Stomach (tissue), 9 donors: ENCODE results near the gene CCM2L. TPM values are rescaled to one million over a fixed set of nuclear protein-coding genes. Genes with fewer than 3 reads are reported as not detected.
A peak's percentile ranks its signal among the peaks of the same experiment; 100 is the strongest.
"Not testable (repeated sequence)": the region's sequence is repeated elsewhere in the genome, so short reads cannot be mapped to it uniquely, and the experiment has no call there.

Experiments
- DNase-seq, 2 donors: peaks; one replicate each; pipeline versions ENCODE4 v3.0.0 to v3.0.0-alpha.2; 2013 to 2019
- H3K27ac ChIP-seq, 5 donors: fragments of 200-600 bp in 4 of 5; sonication (generic) in 4 of 5; one replicate each; pipeline ENCODE4 v1.5.1; 2013 to 2019; ENCODE audit warnings: mild to moderate bottlenecking in 1 of 5, moderate library complexity in 1 of 5
- H3K27me3 ChIP-seq, 3 donors: fragments of 200-600 bp; sonication (generic); one replicate each; pipeline ENCODE4 v1.5.1; 2017 to 2019; ENCODE audit warnings: mixed run types in 1 of 3
- H3K36me3 ChIP-seq, 4 donors: fragments of 200-600 bp; sonication (generic); 1 replicate in 3 of 4; 2 replicates in 1 of 4; pipeline ENCODE4 v1.5.1; 2016 to 2019
- H3K4me1 ChIP-seq, 4 donors: fragments of 200-600 bp; sonication (generic); one replicate each; pipeline ENCODE4 v1.5.1; 2016 to 2019
- H3K4me3 ChIP-seq, 4 donors: fragments of 200-600 bp; sonication (generic) in 3 of 4; one replicate each; pipeline ENCODE4 v1.5.1; 2016 to 2019; ENCODE audit warnings: mild to moderate bottlenecking in 1 of 4
- H3K9me3 ChIP-seq, 4 donors: fragments of 200-600 bp; sonication (generic); one replicate each; pipeline ENCODE4 v1.5.1; 2016 to 2019
- CTCF ChIP-seq, 7 experiments: fragments of 450-650 bp in 4 of 7; fragments of 200-600 bp in 3 of 7; sonication (generic) in 3 of 7; IDR thresholded peaks; one replicate each; pipeline ENCODE4 v1.5.1; 2016 to 2019; ENCODE audit warnings: antibody characterized with exemption in 7 of 7, control low read depth in 2 of 7, mild to moderate bottlenecking in 1 of 7
- EP300 ChIP-seq: sonication (generic); formaldehyde crosslinking; IDR thresholded peaks from one replicate; pipeline ENCODE4 v1.6.1; 2017; ENCODE audit warnings: antibody characterized with exemption
- POLR2A ChIP-seq, 4 donors: fragments of 450-650 bp; IDR thresholded peaks; one replicate each; pipeline ENCODE4 v1.6.1; 2016; ENCODE audit warnings: antibody characterized with exemption in 4 of 4, control low read depth in 2 of 4, mild to moderate bottlenecking in 1 of 4, moderate library complexity in 1 of 4
- POLR2AphosphoS5 ChIP-seq, 3 donors: sonication (generic); formaldehyde crosslinking; IDR thresholded peaks; one replicate each; pipeline ENCODE4 v1.6.1; 2016; ENCODE audit warnings: antibody characterized with exemption in 3 of 3
- WGBS, 5 donors: extraction: QIAGEN DNeasy Blood & Tissue Kit in 3 of 5; methylation state at CpG; one replicate each; pipeline versions ENCODE4 v1.1.5 to v1.1.7; 2013 to 2018; 5-methylcytosine and 5-hydroxymethylcytosine counted together
- intact Hi-C: fragments of 100-400 bp; cut with DNase I; formaldehyde crosslinking; loops from one replicate; pipeline ENCODE4 v1.15.1; 2023; ENCODE audit warnings: low total_unique reads
- polyA plus RNA-seq, 3 donors: library from polyadenylated mRNA; stranded (reverse); fragments of 200-250 nt; gene quantifications; one replicate each; pipeline ENCODE4 v1.2.3, GENCODE V29; 2013
- total RNA-seq, 5 donors: library from RNA; depleted of rRNA; stranded (reverse); fragments of >200 nt; gene quantifications; one replicate each; pipeline versions ENCODE4 v1.1.0 to v1.2.3, GENCODE V29; 2014 to 2016
- donor health status: healthy with polysubstance abuse.
- donor health status: Bipolar disorder and iron deficiency.
- donor health status: healthy.

CCM2L gene
- total and polyA plus RNA-seq, 8 donors: 0.45 to 4.4 (median 2.1) TPM; not detected in 2

DNA sequence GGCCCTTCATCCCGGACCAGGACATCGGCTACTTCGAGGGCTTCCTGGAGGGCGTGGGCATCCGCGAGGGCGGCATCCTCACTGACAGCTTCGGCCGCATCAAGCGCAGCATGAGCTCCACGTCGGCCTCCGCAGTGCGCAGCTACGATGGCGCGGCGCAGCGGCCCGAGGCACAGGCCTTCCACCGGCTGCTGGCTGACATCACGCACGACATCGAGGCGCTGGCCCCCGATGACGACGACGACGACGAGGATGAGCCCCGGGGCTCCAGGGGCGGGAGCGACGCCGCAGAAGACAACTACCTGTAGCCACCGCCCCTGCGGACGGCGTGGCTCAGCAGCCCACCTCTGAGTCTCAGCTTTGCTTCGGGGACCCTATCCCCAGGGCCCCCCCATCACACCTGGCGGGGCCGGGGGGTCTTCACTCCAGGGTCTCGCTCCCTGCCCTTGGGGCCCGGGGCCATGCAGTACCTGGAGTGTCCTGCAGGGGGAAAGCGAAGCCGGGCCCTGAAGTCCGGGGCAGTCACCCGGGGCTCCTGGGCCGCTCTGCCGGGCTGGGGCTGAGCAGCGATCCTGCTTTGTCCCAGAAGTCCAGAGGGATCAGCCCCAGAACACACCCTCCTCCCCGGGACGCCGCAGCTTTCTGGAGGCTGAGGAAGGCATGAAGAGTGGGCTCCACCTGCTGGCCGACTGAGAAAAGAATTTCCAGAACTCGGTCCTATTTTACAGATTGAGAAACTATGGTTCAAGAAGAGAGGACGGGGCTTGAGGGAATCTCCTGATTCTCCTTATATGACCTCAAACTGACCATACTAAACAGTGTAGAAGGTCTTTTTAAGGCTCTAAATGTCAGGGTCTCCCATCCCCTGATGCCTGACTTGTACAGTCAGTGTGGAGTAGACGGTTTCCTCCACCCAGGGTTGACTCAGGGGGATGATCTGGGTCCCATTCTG is 21.0 kb downstream of the CCM2L start:
- H3K4me3 ChIP-seq: peak overlapping the region; percentile 17 to 34 (median 29)
- H3K9me3 ChIP-seq: no peaks in the 10 kb centered on the region
- whole genome bisulfite sequencing, 5 donors: 12 to 21% (median 14%) methylated on average over 21 to 59 of the region's 59 CpGs
- H3K36me3 ChIP-seq: no peaks in the 10 kb centered on the region
- DNase-seq: peak; percentile 81 to 92
- peaks cover 0 to 50% (median 23%) of the 10 kb centered on the region in 3 donors for H3K27me3 ChIP-seq
- TF ChIP-seq CTCF (IDR thresholded peaks at IDR 0.05) (peak in 5 of 7 experiments; percentile 79 to 94 (median 91)), POLR2AphosphoS5 (IDR thresholded peaks at IDR 0.05) (peak in 1 of 3 donors; percentile 16), POLR2A (IDR thresholded peaks at IDR 0.05) (no peak)
- no peak overlapping the region for H3K27ac ChIP-seq
- peaks cover 4 to 18% (median 12%) of the 10 kb centered on the region in 4 donors for H3K4me1 ChIP-seq
- intact Hi-C loops: no loop called here

- Histone ChIP-seq H3K36me3 (no peaks in the 10 kb centered on the region), H3K27me3 (peaks cover 0 to 61% (median 28%) of the 10 kb centered on the region in 3 donors), H3K4me1 (peaks cover 4 to 18% (median 12%) of the 10 kb centered on the region in 4 donors), H3K9me3 (no peaks in the 10 kb centered on the region), H3K4me3 (no peak overlapping the region), H3K27ac (peak overlapping the region in 1 of 5 donors; percentile 52)
- TF ChIP-seq POLR2AphosphoS5 (IDR thresholded peaks at IDR 0.05) (no peak), POLR2A (IDR thresholded peaks at IDR 0.05) (no peak), CTCF (IDR thresholded peaks at IDR 0.05) (no peak), EP300 (no peak)
- no peak for DNase-seq
- intact Hi-C loops: no loop called here
- 56 to 74% (median 72%) methylated on average over 2 of the region's 2 CpGs for WGBS, 5 donors
These were observed 23.1 kb downstream of the CCM2L start for GRCh38 chr20:32033316-32033715.

GRCh38 chr20:32033721-32034120 is 23.5 kb downstream of the CCM2L start:
- Histone ChIP-seq H3K27ac (peak overlapping the region in 2 of 5 donors; percentile 42 to 52), H3K27me3 (peaks cover 0 to 64% (median 28%) of the 10 kb centered on the region in 3 donors), H3K4me1 (peaks cover 4 to 18% (median 12%) of the 10 kb centered on the region in 4 donors)
- DNase-seq, intact Hi-C loops, H3K36me3 ChIP-seq, H3K4me3 ChIP-seq, H3K9me3 ChIP-seq: not testable (repeated sequence)
- 76 to 92% (median 80%) methylated on average over 3 of the region's 3 CpGs for WGBS, 5 donors

- Histone ChIP-seq H3K27ac (peak overlapping the region in 2 of 5 donors; percentile 42 to 52), H3K4me3 (no peak overlapping the region), H3K4me1 (peaks cover 4 to 18% (median 12%) of the 10 kb centered on the region in 4 donors), H3K27me3 (peaks cover 0 to 68% (median 28%) of the 10 kb centered on the region in 3 donors), H3K9me3 (no peaks in the 10 kb centered on the region), H3K36me3 (no peaks in the 10 kb centered on the region)
- 50 to 59% (median 56%) methylated on average over 9 of the region's 9 CpGs for WGBS, 5 donors
- TF ChIP-seq CTCF (IDR thresholded peaks at IDR 0.05): no peak
- no peak for TF ChIP-seq POLR2A (IDR thresholded peaks at IDR 0.05)
- no peak for TF ChIP-seq EP300
- no peak for TF ChIP-seq POLR2AphosphoS5 (IDR thresholded peaks at IDR 0.05)
- DNase-seq: peak in 1 of 2 donors; percentile 15
- intact Hi-C loops: no loop called here
These were observed 24.6 kb downstream of the CCM2L start for GRCh38 chr20:32034581-32035425.
